ENCODE measurements around the gene KLHL22. TPM values are rescaled to one million over a fixed set of nuclear protein-coding genes. Genes with fewer than 3 reads are reported as not detected.

KLHL22 gene
- total RNA-seq, 4 donors from 2014 or later = 12.4 to 49.8 (median 42.4) TPM

DNA sequence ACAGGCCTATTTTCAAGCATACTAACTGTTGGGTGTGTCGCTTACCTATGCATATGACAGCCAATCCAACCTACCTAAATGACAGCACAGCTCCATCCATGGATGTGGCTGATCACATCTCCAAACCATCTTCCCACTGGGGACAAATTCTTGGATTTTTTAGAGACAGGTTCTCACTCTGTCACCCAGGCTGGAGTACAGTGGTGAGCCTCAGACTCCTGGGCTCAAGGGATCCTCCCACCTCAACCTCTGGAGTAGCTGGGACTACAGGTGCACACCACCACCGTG lies 76.0 kb downstream of the KLHL22 start:
- TF ChIP-seq, protein P1, sequence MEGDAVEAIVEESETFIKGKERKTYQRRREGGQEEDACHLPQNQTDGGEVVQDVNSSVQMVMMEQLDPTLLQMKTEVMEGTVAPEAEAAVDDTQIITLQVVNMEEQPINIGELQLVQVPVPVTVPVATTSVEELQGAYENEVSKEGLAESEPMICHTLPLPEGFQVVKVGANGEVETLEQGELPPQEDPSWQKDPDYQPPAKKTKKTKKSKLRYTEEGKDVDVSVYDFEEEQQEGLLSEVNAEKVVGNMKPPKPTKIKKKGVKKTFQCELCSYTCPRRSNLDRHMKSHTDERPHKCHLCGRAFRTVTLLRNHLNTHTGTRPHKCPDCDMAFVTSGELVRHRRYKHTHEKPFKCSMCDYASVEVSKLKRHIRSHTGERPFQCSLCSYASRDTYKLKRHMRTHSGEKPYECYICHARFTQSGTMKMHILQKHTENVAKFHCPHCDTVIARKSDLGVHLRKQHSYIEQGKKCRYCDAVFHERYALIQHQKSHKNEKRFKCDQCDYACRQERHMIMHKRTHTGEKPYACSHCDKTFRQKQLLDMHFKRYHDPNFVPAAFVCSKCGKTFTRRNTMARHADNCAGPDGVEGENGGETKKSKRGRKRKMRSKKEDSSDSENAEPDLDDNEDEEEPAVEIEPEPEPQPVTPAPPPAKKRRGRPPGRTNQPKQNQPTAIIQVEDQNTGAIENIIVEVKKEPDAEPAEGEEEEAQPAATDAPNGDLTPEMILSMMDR (IDR thresholded peaks at IDR 0.05; ENCODE audit: low read depth) = no peak

- TF ChIP-seq, protein P1 (IDR thresholded peaks at IDR 0.05; ENCODE audit: low read depth) = no peak
These were observed 77.3 kb downstream of the KLHL22 start for GRCh38 chr22:20418211-20418788.

GRCh38 chr22:20414450-20414849 lies 81.1 kb downstream of the KLHL22 start:
- TF ChIP-seq, protein P1 (IDR thresholded peaks at IDR 0.05; ENCODE audit: low read depth) = no peak

DNA sequence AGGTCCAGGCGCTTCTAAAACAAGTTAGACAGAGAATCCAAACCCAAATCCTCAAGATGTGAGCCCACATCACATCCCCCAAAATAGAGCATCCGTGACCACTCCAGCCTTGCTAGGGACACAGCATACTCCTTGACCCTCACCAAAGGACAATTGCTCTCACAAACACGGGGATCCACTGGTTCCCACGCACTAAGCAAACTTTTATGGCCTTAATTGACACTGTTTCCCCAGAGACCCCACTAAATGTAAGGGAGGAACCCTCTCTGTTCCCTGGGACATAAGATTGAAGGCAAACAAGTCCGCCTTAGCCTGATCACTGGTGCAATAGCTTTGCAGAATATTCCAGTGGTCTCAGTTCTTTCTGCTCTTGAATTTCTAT lies 81.5 kb downstream of the KLHL22 start:
- TF ChIP-seq, protein P1 (IDR thresholded peaks at IDR 0.05; ENCODE audit: low read depth) = no peak

DNA sequence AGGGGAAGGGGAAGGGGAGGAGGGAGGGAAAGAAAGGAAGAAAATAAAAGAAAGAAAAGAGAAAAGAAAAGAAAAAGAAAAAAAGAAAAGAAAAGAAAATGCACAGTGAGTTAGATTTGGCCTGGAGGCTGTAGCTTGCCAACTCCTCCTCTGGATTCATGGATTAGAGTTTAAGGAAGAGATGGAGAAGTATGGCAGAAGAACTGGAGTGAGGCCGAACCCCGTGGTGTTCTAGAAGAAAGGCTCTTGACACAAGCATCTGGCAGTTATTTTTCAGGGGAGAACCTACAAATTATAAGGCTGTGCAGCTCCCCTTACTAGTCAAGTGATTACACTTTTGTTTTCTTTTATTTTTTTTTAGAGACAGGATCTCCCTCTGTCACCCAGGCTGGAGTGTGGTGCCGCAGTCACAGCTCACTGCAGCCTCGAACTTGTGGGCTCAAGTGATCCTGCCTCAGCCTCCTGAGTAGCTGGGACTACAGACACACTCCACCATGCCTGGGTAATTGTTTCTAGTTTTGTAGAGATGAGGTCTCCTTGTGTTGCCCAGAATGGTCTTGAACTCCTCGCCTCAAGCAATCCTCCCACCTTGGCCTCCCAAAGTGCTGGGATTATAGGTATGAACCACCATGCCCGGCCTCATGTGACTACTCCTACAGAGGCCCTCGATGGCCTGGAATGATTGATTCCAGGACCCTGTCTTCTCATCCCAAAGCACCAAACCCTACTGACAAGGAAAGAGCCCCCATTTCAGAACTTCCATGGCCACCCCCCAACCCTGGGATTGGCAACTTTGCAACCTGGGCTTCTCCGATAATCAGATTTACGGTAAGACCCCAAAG lies 82.2 kb downstream of the KLHL22 start:
- TF ChIP-seq, protein P1 (IDR thresholded peaks at IDR 0.05; ENCODE audit: low read depth) = no peak

DNA sequence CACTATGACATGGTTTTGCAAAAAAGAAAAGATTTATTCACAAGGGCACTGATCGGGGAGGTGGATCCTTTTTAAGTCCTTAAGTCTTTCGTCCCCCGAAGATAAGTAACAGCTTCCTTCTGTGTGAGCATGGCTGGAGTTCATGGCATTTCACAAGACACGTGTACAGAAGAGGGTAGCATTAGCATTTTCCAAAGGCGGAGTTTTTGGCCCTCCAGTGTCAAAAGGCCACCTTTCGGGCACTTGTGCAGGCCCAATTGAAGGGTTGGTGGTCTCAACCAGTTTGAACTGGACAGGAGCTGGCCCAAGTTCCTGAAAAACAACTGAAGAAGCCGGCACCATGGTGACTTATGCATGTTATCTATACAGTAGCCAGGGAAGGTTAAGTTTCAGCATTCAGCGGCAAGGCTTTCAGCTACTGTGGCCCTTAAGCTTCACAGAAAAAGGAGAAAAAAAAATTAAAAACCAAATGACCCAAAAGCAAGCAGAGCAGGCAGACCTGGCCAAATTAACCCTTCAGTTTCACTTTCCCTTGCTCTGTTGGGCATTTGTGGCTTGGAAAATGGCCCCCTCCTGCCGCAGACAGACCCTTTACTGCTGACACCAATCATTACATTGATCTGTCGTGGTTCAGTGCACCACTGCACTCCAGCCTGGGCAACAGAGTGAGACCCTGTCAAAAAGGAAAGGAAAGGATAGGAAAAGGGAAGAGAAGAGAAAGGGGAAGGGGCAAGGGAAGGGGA lies 83.0 kb downstream of the KLHL22 start:
- TF ChIP-seq, protein P1 (IDR thresholded peaks at IDR 0.05; ENCODE audit: low read depth) = no peak

- TF ChIP-seq, protein P1 (IDR thresholded peaks at IDR 0.05; ENCODE audit: low read depth) = no peak
These were observed 86.7 kb downstream of the KLHL22 start for GRCh38 chr22:20408891-20409290.

Data from subcutaneous adipose tissue (tissue), 4 donors.